GM21786 (cell line): Measurements from ENCODE around the gene USE1.
A peak's percentile ranks its signal among the peaks of the same experiment; 100 is the strongest.
"Not testable (repeated sequence)": the region's sequence is repeated elsewhere in the genome, so short reads cannot be mapped to it uniquely, and the experiment has no call there.

Experiments used
- ATAC-seq: cut with Tn5 transposase; IDR thresholded peaks from one replicate; pipeline ENCODE4 v1.9.1; 2021; ENCODE audit not compliant: unreplicated experiment

The USE1 gene

GRCh38 chr19:17215127-17215971 lies at the start of gene USE1:
TSS of gene USE1 (plus strand) at chr19:17215357. CDS start at chr19:17215406, 49 bp downstream.
- ATAC-seq = peak; percentile 61

- no peak for ATAC-seq
Measured at GRCh38 chr19:17165715-17166114, 49.4 kb upstream of the USE1 start.

- no peak for ATAC-seq
Measured at GRCh38 chr19:17170538-17171297, 44.4 kb upstream of the USE1 start.

GRCh38 chr19:17171874-17172273 lies 43.3 kb upstream of the USE1 start:
- no peak for ATAC-seq

- ATAC-seq = no peak
Measured at GRCh38 chr19:17172624-17173345, 42.4 kb upstream of the USE1 start.

GRCh38 chr19:17178291-17178690 lies 36.9 kb upstream of the USE1 start:
- ATAC-seq = no peak

- ATAC-seq = no peak
Measured at GRCh38 chr19:17180997-17181702, 34.0 kb upstream of the USE1 start.

GRCh38 chr19:17183271-17183761 lies 31.8 kb upstream of the USE1 start:
- no peak for ATAC-seq

GRCh38 chr19:17183858-17184321 lies 31.3 kb upstream of the USE1 start:
- no peak for ATAC-seq

GRCh38 chr19:17184371-17184841 lies 30.8 kb upstream of the USE1 start:
- ATAC-seq = no peak

GRCh38 chr19:17185590-17185989 lies 29.6 kb upstream of the USE1 start:
- ATAC-seq = no peak

GRCh38 chr19:17191736-17192135 lies 23.4 kb upstream of the USE1 start:
- not testable (repeated sequence) for ATAC-seq

GRCh38 chr19:17192751-17193150 lies 22.4 kb upstream of the USE1 start:
- ATAC-seq = no peak

GRCh38 chr19:17194608-17195007 lies 20.5 kb upstream of the USE1 start:
- no peak for ATAC-seq

- no peak for ATAC-seq
Measured at GRCh38 chr19:17195106-17195505, 20.1 kb upstream of the USE1 start.

GRCh38 chr19:17196610-17197009 lies 18.5 kb upstream of the USE1 start:
- no peak for ATAC-seq

- no peak for ATAC-seq
Measured at GRCh38 chr19:17197666-17198065, 17.5 kb upstream of the USE1 start.

GRCh38 chr19:17200408-17201079 lies 14.6 kb upstream of the USE1 start:
- ATAC-seq = no peak

GRCh38 chr19:17202249-17202648 lies 12.9 kb upstream of the USE1 start:
- no peak for ATAC-seq

- ATAC-seq = no peak
Measured at GRCh38 chr19:17202713-17203112, 12.4 kb upstream of the USE1 start.
